ENCODE results near the gene PEX16. TPM values are rescaled to one million over a fixed set of nuclear protein-coding genes. Genes with fewer than 3 reads are reported as not detected.

The PEX16 gene
- total and polyA plus RNA-seq, 11 donors, result 10.4 to 22.8 (median 16.3) TPM

- ATAC-seq (no peak), DNase-seq (peak in 2 of 5 donors; percentile 5 to 48)
- TF ChIP-seq, protein P1, sequence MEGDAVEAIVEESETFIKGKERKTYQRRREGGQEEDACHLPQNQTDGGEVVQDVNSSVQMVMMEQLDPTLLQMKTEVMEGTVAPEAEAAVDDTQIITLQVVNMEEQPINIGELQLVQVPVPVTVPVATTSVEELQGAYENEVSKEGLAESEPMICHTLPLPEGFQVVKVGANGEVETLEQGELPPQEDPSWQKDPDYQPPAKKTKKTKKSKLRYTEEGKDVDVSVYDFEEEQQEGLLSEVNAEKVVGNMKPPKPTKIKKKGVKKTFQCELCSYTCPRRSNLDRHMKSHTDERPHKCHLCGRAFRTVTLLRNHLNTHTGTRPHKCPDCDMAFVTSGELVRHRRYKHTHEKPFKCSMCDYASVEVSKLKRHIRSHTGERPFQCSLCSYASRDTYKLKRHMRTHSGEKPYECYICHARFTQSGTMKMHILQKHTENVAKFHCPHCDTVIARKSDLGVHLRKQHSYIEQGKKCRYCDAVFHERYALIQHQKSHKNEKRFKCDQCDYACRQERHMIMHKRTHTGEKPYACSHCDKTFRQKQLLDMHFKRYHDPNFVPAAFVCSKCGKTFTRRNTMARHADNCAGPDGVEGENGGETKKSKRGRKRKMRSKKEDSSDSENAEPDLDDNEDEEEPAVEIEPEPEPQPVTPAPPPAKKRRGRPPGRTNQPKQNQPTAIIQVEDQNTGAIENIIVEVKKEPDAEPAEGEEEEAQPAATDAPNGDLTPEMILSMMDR (IDR thresholded peaks at IDR 0.05), result no peak
- no peak for TF ChIP-seq POLR2A (IDR thresholded peaks at IDR 0.05)
- intact Hi-C loops (cut with DNase I), result no loop called here
- peaks cover 3 to 34% (median 14%) of the 10 kb centered on the region in 12 donors for H3K4me1 ChIP-seq
- no peak overlapping the region for H3K4me3 ChIP-seq
- peaks cover 14 to 32% (median 17%) of the 10 kb centered on the region in 9 donors for H3K27me3 ChIP-seq
- WGBS, 4 donors, result 73 to 85% (median 77%) methylated on average over 22 of the region's 22 CpGs
- H3K9me3 ChIP-seq, result no peaks in the 10 kb centered on the region
- H3K27ac ChIP-seq, result no peak overlapping the region
- H3K36me3 ChIP-seq, result no peaks in the 10 kb centered on the region
Observed at GRCh38 chr11:45924036-45924915, 6.6 kb upstream of the PEX16 start.

- Histone ChIP-seq H3K4me1 (peaks cover 3 to 43% (median 20%) of the 10 kb centered on the region in 12 donors), H3K27me3 (peaks cover 14 to 32% (median 17%) of the 10 kb centered on the region in 9 donors), H3K4me3 (peak within 1 kb of the TSS in 11 of 12 donors; percentile 19 to 45 (median 29)), H3K36me3 (no peaks in the 10 kb centered on the region), H3K9me3 (no peaks in the 10 kb centered on the region), H3K27ac (no peak within 1 kb of the TSS)
- DNase-seq, result no peak
- WGBS, 4 donors, result 1 to 4% (median 2%) methylated on average over 51 to 73 of the region's 73 CpGs; no CpG with 5 or more reads in 1 of the 4 donors
- no peak for TF ChIP-seq POLR2A (IDR thresholded peaks at IDR 0.05)
- TF ChIP-seq, protein P1 (IDR thresholded peaks at IDR 0.05), result no peak
- intact Hi-C loops (cut with DNase I), result no loop called here
- ATAC-seq, result no peak
Observed at GRCh38 chr11:45922425-45923082, 4.9 kb upstream of the PEX16 start, which contains the start of gene LARGE2. LARGE2 (plus strand) TSS chr11:45922656; CDS start chr11:45922883, 227 bp downstream.

DNA sequence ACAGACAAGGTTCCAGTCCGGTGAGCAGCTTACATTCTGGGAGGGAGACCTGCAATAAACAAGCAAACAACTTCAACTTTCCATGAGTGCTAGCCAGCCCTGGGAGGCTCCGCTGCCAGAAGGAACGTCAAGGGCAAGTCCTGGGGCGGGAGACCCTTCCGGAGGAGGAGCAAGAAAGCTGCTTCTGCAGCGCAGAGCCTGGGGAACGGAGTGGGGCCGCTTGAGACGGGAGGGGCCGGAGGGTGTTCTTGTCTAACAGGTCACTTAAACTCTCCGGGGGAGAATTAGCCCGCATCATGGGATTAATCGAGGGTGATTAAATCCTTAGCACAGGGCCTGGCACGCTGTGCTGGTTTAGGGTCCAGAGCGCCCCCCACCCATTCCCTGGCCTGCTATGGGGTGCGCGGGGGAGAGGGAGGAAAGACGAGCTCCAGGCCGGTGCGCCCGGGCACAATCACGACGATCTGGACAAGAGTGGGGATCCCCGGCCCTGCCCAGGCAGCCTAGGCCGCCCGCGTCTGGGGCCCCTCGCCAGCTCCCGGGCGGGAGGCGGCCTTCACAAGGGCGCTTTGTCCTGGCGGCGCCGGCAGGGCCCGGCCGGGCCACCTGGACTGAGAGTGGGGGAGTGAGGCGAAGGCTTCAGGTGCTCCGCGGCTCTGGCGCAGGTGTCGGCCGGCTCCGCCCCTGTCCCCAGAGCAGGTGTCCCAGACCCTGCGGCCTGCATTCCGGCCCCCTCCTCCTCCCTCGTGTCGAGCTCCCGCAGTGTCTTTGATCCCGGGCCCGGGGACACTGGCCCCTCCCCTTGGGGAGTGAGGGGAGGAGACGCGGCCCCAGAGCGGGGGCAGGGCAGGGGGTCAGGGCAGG lies 4.1 kb upstream of the PEX16 start:
- DNase-seq, result peak in 1 of 5 donors; percentile 62
- intact Hi-C loops (cut with DNase I), result loop anchor here in 1 of 10 donors (2.0 kb wide), 1 partner anchor 79 kb away; no protein-coding TSS in a partner anchor
- TF ChIP-seq, protein P1 (IDR thresholded peaks at IDR 0.05), result no peak
- TF ChIP-seq POLR2A (IDR thresholded peaks at IDR 0.05), result no peak

More for the DNA sequence above, 4.1 kb upstream of the PEX16 start:
- Histone ChIP-seq H3K4me3 (peak overlapping the region in 10 of 12 donors; percentile 19 to 45 (median 30)), H3K27me3 (peaks cover 14 to 32% (median 17%) of the 10 kb centered on the region in 9 donors), H3K4me1 (peaks cover 3 to 50% (median 26%) of the 10 kb centered on the region in 12 donors), H3K27ac (no peak overlapping the region), H3K36me3 (no peaks in the 10 kb centered on the region), H3K9me3 (no peaks in the 10 kb centered on the region)
- 27 to 77% (median 44%) methylated on average over 15 to 54 of the region's 54 CpGs for WGBS, 4 donors
- ATAC-seq, result no peak

Measured in heart left ventricle (tissue), 16 donors.